GM15510 (cell line): Measurements from ENCODE around the gene RAB5B.

Source experiments
- POLR2A ChIP-seq: IDR thresholded peaks from 3 replicates; pipeline ENCODE4 v1.6.1; 2011; ENCODE audit warnings: borderline replicate concordance; ENCODE audit not compliant: insufficient read length; ENCODE audit errors: extremely low read depth

The RAB5B gene

DNA sequence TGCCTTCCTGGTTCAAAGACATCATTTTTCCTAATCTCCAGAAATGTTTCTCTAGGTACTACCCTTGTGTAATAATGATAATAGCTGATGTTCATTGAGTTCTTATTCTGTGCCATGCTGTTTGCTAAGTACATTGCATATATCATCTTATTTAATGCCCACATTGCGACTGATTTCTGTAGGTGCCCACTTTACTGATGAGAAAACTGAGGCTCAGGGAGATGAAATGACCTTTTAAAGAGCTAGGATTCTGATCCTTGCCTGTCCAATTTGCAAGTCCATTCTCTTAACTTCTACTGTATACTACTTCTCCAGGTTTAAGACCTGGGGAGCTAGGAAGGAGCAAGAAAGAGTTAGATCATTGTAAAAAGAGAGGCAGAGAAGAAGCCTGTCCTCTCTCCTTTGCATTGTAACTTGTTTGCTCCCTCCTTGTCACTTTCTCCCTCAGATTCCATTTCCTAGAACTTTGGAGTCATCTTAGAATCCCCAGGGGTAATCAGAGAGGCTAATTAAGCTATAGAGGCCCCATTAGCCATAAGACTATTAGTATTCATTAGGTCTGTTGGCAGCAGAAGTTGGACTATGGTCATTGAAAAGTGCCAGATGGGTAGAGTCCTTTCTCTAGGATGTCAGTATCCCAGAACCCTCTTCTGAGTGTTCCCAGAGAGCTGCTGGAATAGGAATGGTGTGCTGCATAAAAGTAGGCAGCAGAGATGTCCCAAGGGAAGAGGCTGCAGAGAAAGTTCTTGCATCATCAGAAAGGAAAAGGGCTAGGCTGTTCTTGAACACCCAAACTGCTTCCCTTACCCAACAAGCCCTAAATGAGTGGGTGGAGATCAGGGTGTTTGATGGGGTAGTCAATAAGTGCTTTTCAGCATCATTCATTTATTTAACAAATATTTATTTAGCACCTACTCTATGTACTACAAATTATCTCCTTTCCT, 39.8 kb upstream of the RAB5B start:
- no peak for TF ChIP-seq POLR2A

DNA sequence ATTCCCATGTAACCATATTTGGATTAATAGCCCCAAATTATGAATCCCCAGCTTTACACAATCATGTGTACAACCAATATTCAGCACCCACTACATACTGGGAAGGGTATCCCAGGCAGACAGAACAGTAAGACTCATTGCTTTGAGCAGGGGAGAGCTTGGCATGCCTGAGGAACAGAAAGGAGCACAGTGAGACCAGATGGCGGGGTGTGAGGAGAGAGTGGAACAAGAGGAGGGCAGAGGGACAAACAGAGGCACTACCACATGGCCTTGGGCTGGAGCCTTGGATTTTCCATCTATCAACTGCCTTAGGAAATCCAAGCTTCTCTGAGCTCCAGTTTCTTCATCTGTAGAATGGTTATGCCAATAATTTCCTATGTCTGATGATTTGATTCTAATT, 39.1 kb upstream of the RAB5B start:
- TF ChIP-seq POLR2A, result no peak

DNA sequence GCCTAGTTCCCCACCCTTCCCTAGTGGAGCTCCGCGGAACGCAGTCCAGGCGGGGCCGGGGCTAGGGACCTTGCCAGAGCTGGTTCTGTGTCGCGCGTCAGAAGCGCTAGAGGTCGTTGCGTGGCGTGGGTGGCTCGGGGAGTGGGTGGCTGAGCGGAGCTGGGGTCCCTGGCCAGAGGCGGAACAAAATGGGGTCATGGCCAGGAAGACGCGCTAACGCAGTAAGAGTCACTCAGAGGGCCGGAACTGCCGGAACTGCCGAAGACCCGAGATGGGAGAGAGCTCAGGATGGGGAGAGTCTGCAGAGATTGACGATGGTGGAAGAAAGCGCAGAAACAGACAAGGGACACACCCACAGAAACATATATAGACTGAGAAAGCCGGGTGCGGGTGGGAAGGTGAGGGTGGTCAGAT, 38.1 kb upstream of the RAB5B start:
- TF ChIP-seq POLR2A, result no peak

DNA sequence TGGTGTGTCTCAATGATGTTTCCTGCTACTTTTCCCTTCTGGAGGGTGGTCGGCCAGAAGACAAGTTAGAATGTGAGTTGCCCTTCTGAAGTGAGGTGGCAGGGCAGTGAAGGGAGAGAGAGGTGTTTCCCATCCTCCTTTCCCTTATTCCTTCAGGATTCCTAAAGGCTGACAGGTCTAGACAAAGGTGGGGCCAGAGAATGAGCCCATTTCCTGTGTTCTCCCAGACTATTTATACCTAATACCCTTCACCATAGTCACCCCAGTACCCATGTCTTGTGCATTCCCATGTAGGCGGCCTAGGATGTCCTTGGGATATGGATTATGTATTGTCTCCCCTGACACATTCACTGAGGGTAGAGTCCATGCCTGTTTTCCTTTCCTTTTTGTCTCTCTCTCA, 35.9 kb upstream of the RAB5B start:
- TF ChIP-seq POLR2A, result no peak

DNA sequence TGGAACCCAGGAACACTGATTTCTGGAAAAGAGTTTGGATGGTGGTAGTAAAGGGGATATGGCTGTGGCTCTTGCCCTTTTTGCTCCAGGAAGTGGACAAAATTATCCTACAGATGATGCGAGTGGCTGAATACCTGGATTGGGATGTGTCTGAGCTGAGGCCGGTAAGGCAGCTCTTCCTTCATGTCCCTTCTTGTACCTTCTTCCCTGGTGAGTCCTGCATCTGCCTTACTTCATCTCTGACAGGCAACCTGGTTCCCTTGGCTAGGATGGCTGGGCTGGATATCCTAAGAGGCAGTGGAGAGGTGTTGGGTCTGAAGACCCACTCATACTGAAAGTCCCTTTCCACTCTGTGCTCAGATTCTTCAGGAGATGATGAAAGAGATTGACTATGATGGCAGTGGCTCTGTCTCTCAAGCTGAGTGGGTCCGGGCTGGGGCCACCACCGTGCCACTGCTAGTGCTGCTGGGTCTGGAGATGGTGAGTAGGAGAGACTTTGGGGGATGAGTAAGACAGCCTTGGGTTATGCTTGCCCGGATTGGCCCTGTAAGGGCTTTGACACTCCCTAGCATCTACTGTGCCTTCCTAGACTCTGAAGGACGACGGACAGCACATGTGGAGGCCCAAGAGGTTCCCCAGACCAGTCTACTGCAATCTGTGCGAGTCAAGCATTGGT, 34.9 kb upstream of the RAB5B start:
- no peak for TF ChIP-seq POLR2A

DNA sequence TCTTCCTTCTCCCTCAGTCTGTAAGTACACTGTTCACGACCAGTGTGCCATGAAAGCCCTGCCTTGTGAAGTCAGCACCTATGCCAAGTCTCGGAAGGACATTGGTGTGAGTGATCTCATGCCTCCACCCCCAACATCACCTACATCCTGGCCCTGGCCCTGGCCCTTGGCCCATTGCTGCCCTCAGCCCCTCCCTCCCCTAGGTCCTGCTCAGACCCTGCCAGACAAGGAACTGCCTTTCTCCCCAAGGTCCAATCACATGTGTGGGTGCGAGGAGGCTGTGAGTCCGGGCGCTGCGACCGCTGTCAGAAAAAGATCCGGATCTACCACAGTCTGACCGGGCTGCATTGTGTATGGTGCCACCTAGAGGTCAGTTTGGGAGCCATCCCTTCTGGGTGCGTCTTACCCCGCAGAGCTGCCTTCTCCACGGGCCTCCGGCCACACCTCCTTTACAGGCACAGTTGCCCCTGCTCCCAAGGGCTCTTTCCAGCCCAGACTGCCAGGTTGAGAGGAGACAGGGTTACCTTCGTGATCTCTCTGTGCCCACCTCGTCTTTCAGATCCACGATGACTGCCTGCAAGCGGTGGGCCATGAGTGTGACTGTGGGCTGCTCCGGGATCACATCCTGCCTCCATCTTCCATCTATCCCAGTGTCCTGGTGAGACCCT, 33.7 kb upstream of the RAB5B start:
- TF ChIP-seq POLR2A, result no peak

DNA sequence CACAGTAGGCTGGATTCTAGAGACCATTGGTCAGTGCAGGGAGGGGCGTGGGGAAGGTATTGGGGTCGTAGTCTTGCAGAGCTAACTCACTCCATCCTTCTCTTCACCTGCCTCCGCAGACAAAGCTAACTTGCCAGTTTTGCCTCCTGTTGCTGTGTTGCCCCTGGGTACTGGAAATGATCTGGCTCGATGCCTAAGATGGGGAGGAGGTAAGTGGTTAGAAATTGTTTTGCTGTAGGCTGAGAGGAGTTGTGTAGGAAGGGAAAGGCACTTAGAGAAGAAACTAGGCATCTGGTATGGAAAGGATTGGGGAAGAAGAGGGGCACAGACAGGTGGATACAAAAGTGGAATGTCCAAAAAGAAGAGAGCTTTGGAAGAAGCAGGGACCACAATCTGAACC, 31.8 kb upstream of the RAB5B start:
- no peak for TF ChIP-seq POLR2A

DNA sequence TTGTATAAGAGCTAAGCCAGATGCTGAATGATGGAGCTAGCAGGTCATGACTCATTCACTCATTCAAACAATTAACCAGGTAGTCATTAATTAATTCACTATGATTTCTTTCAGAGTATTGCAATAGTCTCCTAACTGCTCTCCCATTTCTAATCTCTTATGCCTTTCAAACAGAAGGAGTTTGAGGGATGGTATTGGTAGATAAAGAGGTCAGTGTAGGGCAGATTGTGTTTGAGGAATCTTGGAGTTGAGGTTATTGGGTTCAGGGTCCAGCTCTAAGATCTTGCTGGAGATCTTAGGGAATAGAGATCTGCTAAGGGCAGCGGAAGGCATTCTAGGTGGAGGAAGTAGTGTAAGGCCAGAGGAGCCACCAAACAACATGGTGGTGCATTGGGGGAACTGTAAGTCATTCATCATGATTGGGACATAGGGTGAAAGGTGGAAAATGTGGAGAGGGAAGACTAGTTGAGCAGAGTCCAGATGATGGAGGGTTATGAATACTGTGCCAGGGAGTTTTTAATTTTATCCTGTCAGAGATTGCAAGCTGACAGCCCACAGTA, 31.2 kb upstream of the RAB5B start:
- TF ChIP-seq POLR2A, result no peak

DNA sequence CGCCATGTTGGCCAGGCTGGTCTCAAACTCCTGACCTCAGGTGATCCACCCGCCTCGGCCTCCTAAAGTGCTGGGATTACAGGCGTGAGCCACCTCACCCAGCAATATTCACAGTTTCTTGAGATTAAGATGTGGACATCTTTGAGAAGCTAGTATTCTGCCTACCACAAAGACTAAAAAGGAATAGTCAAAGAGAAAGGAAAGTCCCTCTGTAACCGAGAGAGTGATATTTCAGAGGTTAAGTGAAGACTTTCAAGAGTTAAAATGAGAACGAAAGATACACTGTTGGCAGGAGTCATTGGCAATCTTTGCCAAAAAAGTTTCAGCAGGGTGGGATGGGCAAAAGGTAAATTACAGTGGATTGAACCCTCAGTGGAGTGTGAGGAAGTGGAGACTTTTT, 27.3 kb upstream of the RAB5B start:
- TF ChIP-seq POLR2A, result no peak

DNA sequence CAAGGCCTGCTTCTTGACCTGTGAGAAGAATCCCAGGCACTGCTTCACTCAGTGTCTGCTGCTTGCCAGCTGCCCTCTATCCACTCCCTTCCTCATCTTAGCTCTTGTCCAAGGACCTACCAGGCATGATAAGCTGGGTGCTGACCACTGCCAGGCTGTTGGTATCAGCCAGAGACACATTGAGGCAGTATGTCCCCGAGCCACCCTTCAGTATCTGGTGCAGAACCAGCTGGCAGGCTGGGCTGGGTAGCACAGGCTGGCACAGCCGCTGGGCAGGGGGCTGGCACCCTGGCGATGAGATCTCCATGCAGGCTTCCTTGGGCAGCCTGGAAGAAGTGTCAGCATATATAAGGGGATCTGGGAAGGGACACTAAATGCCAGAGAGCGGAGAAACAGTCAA, 18.5 kb upstream of the RAB5B start:
- TF ChIP-seq POLR2A, result no peak

DNA sequence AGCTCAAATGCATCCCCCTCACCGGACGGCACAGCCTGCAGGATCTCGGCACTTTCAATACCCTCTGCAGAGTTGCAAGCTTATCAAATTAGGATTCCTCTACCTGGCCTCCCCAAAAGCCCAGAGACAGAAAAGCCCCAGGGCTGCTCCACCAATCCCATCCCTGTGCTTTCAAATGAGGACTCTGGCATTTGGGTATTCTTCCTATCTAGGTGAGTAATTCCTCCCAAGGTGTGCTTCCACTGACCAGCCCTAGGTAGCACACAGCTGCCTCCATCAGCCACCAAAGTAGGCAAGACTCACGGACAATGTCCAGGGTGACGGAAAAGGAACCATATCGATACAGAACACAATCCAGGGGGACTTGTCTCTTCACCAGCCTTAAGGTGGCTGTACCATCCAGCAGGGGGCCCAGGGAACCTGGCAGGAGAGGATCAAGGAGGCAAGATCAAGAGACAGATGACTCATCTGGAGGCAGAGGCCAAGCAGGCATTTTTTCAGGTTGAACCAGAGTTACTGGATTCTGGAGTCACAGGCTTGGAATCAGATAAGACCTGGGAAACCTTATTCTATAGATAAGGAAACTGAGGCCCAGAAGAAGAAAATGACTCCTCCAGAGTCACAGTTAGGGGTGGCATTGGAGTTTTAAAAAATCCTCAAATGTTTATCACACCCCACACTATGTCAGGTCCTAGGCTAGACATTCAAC, 17.9 kb upstream of the RAB5B start:
- TF ChIP-seq POLR2A, result no peak

DNA sequence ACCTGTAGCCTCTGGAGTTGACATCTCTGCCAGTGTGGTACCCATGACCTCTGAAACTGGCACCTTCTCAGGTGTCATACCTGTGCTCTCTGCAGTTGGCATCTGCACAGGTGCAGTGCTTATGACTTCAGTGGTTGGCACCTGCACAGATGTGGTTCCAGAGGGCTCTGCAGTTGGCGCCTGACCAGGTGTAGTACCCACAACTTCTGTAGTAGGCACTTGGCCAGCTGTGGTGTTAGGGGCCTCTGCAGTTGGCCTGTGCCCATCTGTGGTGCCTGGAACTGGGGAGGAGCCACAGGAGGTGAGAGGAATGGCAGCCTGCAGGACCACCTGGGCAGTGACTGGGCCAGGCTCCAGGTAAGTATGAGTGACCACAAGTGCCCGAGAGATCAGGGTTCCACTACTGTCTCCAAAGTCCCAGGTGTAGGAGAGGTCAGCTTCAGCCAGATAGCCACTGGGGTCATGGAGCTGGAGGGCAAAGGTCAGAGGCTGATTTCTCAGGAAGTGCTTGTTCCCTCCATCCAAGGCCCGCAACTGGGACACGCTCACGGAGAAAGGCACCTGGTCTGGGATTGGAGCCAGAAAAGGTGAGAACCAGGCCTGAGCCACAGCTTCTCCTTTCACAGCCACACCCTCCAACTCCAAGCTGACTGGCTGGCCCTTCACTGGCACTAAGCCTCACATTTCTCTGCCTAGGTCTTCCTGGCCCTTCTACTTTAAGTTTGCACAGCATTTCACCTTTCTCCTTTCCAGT, 16.6 kb upstream of the RAB5B start:
- TF ChIP-seq POLR2A, result no peak

DNA sequence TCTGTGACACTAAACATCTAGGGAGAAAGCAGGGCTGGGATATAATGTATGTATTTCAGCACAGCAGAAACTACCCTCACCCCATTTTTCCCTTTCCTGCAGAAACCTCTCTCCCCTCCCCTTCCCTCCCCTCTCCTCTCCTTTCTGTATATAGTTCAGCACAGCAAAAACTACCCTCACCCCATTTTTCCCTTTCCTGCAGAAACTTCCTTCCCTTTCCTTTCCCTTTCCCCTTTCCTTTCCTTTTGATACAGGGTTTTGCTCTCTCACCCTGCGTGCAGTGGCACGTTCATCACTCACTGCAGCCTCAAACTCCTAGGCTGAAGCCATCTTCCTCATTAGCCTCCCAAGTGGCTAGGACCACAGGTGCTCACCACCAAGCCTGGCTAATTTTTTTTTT, 10.1 kb upstream of the RAB5B start:
- no peak for TF ChIP-seq POLR2A

DNA sequence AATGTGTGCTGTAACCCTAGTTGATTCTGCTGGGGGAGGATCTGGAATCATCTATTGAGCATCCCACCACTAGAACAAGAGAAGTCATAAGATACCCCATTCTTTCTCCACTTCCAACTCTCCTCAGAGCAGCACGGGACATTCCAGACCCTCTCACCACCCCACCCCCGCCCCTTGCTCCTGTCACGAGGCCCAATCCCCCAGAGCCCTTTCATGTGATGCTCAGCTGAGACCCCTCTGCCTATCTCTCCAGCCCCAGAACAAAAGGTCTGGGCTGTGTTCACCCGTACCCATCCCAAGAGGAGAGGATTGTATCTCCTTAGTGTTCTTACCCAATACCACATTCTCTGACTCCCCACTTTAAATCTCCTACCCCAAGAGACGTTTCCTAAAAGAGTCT, 8.6 kb upstream of the RAB5B start:
- no peak for TF ChIP-seq POLR2A
